ENCODE data around the gene SLC35A3.
"Not testable (repeated sequence)": the region's sequence is repeated elsewhere in the genome, so short reads cannot be mapped to it uniquely, and the experiment has no call there.

SLC35A3 gene

GRCh38 chr1:99975529-99975928, 5.7 kb downstream of the SLC35A3 start:
- no peak for DNase-seq

GRCh38 chr1:99977326-99977725, 7.5 kb downstream of the SLC35A3 start:
- DNase-seq, result not testable (repeated sequence)

GRCh38 chr1:99978218-99978617, 8.4 kb downstream of the SLC35A3 start:
- no peak for DNase-seq

GRCh38 chr1:99979091-99979490, 9.3 kb downstream of the SLC35A3 start:
- no peak for DNase-seq

GRCh38 chr1:99980928-99981327, 11.1 kb downstream of the SLC35A3 start:
- no peak for DNase-seq

GRCh38 chr1:99986656-99987225, 16.9 kb downstream of the SLC35A3 start:
- no peak for DNase-seq

GRCh38 chr1:99988210-99988765, 18.5 kb downstream of the SLC35A3 start:
- DNase-seq, result no peak

- no peak for DNase-seq
These were observed 22.4 kb downstream of the SLC35A3 start for GRCh38 chr1:99992044-99992722.

- no peak for DNase-seq
These were observed 23.1 kb downstream of the SLC35A3 start for GRCh38 chr1:99992760-99993467.

GRCh38 chr1:99993468-99993845, 23.7 kb downstream of the SLC35A3 start:
- no peak for DNase-seq

- no peak for DNase-seq
These were observed 24.7 kb downstream of the SLC35A3 start for GRCh38 chr1:99994496-99994895.

- no peak for DNase-seq
These were observed 27.2 kb downstream of the SLC35A3 start for GRCh38 chr1:99996951-99997350.

GRCh38 chr1:100001462-100001861, 31.7 kb downstream of the SLC35A3 start:
- DNase-seq, result no peak

GRCh38 chr1:100005424-100005823, 35.6 kb downstream of the SLC35A3 start:
- DNase-seq, result no peak

- DNase-seq, result no peak
These were observed 36.9 kb downstream of the SLC35A3 start for GRCh38 chr1:100006688-100007087.

GRCh38 chr1:100009458-100009857, 39.7 kb downstream of the SLC35A3 start:
- DNase-seq, result no peak

- no peak for DNase-seq
These were observed 41.0 kb downstream of the SLC35A3 start for GRCh38 chr1:100010804-100011203.

- no peak for DNase-seq
These were observed 49.4 kb downstream of the SLC35A3 start for GRCh38 chr1:100019220-100019619.

- DNase-seq, result no peak
These were observed 53.7 kb downstream of the SLC35A3 start for GRCh38 chr1:100023482-100023881.

GRCh38 chr1:100027212-100027611, 57.4 kb downstream of the SLC35A3 start:
- no peak for DNase-seq

- DNase-seq, result no peak
These were observed 59.0 kb downstream of the SLC35A3 start for GRCh38 chr1:100028765-100029164.

GRCh38 chr1:100034470-100034869, 64.7 kb downstream of the SLC35A3 start:
- peak in 2 of 3 experiments; percentile 13 to 50 for DNase-seq

- no peak for DNase-seq
These were observed 65.4 kb downstream of the SLC35A3 start for GRCh38 chr1:100035214-100035613.

All from NCI-H1417 (cell line).